ENCODE measurements around the gene STK32B.

DNA sequence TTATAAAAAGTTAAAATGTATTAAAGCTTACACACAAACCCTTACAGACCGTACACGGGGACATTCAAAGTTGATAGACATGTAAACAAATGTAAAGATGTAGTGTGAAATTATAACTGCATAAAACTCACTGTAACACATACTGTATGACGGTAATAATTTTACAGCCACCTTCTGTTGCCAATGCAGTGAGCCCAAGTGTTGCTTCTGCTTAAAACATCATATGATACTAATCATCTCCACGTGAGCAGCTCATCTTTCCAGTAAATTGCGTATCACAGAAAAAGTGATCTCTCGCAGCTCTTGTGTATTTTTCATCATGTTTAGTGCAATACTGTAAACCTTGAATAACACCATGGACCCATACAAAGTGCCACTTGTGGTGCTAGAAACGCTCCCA, 233.2 kb downstream of the STK32B start:
- TF ChIP-seq, protein P1, sequence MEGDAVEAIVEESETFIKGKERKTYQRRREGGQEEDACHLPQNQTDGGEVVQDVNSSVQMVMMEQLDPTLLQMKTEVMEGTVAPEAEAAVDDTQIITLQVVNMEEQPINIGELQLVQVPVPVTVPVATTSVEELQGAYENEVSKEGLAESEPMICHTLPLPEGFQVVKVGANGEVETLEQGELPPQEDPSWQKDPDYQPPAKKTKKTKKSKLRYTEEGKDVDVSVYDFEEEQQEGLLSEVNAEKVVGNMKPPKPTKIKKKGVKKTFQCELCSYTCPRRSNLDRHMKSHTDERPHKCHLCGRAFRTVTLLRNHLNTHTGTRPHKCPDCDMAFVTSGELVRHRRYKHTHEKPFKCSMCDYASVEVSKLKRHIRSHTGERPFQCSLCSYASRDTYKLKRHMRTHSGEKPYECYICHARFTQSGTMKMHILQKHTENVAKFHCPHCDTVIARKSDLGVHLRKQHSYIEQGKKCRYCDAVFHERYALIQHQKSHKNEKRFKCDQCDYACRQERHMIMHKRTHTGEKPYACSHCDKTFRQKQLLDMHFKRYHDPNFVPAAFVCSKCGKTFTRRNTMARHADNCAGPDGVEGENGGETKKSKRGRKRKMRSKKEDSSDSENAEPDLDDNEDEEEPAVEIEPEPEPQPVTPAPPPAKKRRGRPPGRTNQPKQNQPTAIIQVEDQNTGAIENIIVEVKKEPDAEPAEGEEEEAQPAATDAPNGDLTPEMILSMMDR (IDR thresholded peaks at IDR 0.05): no peak
- TF ChIP-seq POLR2A (IDR thresholded peaks at IDR 0.05): no peak
